ENCODE results near the gene PKP1.

Gene PKP1

GRCh38 chr1:201318504-201319340, 35.4 kb downstream of the PKP1 start:
- no peak for DNase-seq
- no peaks in the 10 kb centered on the region for H3K9me3 Mint-ChIP-seq
- no peak overlapping the region for H3K4me3 Mint-ChIP-seq
- H3K4me1 Mint-ChIP-seq (ENCODE audit: low read depth) = no peaks in the 10 kb centered on the region
- H3K27ac Mint-ChIP-seq = no peak overlapping the region
- peaks cover 4% of the 10 kb centered on the region for H3K27me3 Mint-ChIP-seq
- no peaks in the 10 kb centered on the region for H3K36me3 Mint-ChIP-seq (ENCODE audit: low read depth)

- no peaks in the 10 kb centered on the region for H3K4me1 Mint-ChIP-seq (ENCODE audit: low read depth)
- peaks cover 4% of the 10 kb centered on the region for H3K27me3 Mint-ChIP-seq
- no peak overlapping the region for H3K4me3 Mint-ChIP-seq
- H3K27ac Mint-ChIP-seq = no peak overlapping the region
- H3K9me3 Mint-ChIP-seq = no peaks in the 10 kb centered on the region
- no peak for DNase-seq
- H3K36me3 Mint-ChIP-seq (ENCODE audit: low read depth) = no peaks in the 10 kb centered on the region
Measured at GRCh38 chr1:201319631-201320030, 36.3 kb downstream of the PKP1 start.

GRCh38 chr1:201320168-201320788, 37.0 kb downstream of the PKP1 start:
- no peaks in the 10 kb centered on the region for H3K36me3 Mint-ChIP-seq (ENCODE audit: low read depth)
- no peaks in the 10 kb centered on the region for H3K4me1 Mint-ChIP-seq (ENCODE audit: low read depth)
- H3K9me3 Mint-ChIP-seq = no peaks in the 10 kb centered on the region
- H3K4me3 Mint-ChIP-seq = no peak overlapping the region
- no peak overlapping the region for H3K27ac Mint-ChIP-seq
- DNase-seq = no peak
- peaks cover 4% of the 10 kb centered on the region for H3K27me3 Mint-ChIP-seq

- no peaks in the 10 kb centered on the region for H3K27me3 Mint-ChIP-seq
- H3K4me1 Mint-ChIP-seq (ENCODE audit: low read depth) = no peaks in the 10 kb centered on the region
- H3K36me3 Mint-ChIP-seq (ENCODE audit: low read depth) = no peaks in the 10 kb centered on the region
- no peak for DNase-seq
- H3K4me3 Mint-ChIP-seq = no peak overlapping the region
- H3K9me3 Mint-ChIP-seq = no peaks in the 10 kb centered on the region
- no peak overlapping the region for H3K27ac Mint-ChIP-seq
Measured at GRCh38 chr1:201321826-201322390, 38.6 kb downstream of the PKP1 start.

- H3K9me3 Mint-ChIP-seq = no peaks in the 10 kb centered on the region
- H3K4me3 Mint-ChIP-seq = no peak overlapping the region
- H3K4me1 Mint-ChIP-seq (ENCODE audit: low read depth) = no peaks in the 10 kb centered on the region
- H3K27ac Mint-ChIP-seq = no peak overlapping the region
- no peak for DNase-seq
- H3K27me3 Mint-ChIP-seq = no peaks in the 10 kb centered on the region
- H3K36me3 Mint-ChIP-seq (ENCODE audit: low read depth) = no peaks in the 10 kb centered on the region
Measured at GRCh38 chr1:201322653-201323510, 39.6 kb downstream of the PKP1 start.

- Mint-ChIP-seq H3K4me1 (ENCODE audit: low read depth) (no peaks in the 10 kb centered on the region), H3K9me3 (no peaks in the 10 kb centered on the region), H3K27ac (no peak overlapping the region), H3K4me3 (no peak overlapping the region), H3K36me3 (ENCODE audit: low read depth) (no peaks in the 10 kb centered on the region), H3K27me3 (no peaks in the 10 kb centered on the region)
- DNase-seq = no peak
Measured at GRCh38 chr1:201324306-201324705, 41.0 kb downstream of the PKP1 start.

- Mint-ChIP-seq H3K4me3 (no peak overlapping the region), H3K27ac (no peak overlapping the region), H3K9me3 (no peaks in the 10 kb centered on the region)
Measured at GRCh38 chr1:201324821-201325677, 41.7 kb downstream of the PKP1 start.

GRCh38 chr1:201325678-201326060, 42.4 kb downstream of the PKP1 start:
- H3K36me3 Mint-ChIP-seq (ENCODE audit: low read depth) = no peaks in the 10 kb centered on the region
- no peaks in the 10 kb centered on the region for H3K4me1 Mint-ChIP-seq (ENCODE audit: low read depth)
- no peaks in the 10 kb centered on the region for H3K27me3 Mint-ChIP-seq
- no peak overlapping the region for H3K4me3 Mint-ChIP-seq
- no peak overlapping the region for H3K27ac Mint-ChIP-seq
- H3K9me3 Mint-ChIP-seq = no peaks in the 10 kb centered on the region
- no peak for DNase-seq

More at GRCh38 chr1:201324821-201325677, 41.7 kb downstream of the PKP1 start:
- no peaks in the 10 kb centered on the region for H3K27me3 Mint-ChIP-seq
- H3K36me3 Mint-ChIP-seq (ENCODE audit: low read depth) = no peaks in the 10 kb centered on the region
- no peaks in the 10 kb centered on the region for H3K4me1 Mint-ChIP-seq (ENCODE audit: low read depth)
- DNase-seq = no peak

- Mint-ChIP-seq H3K36me3 (ENCODE audit: low read depth) (no peaks in the 10 kb centered on the region), H3K27me3 (no peaks in the 10 kb centered on the region), H3K27ac (no peak overlapping the region), H3K4me1 (ENCODE audit: low read depth) (no peaks in the 10 kb centered on the region), H3K4me3 (no peak overlapping the region), H3K9me3 (no peaks in the 10 kb centered on the region)
- no peak for DNase-seq
Measured at GRCh38 chr1:201326710-201327109, 43.4 kb downstream of the PKP1 start.

GRCh38 chr1:201327687-201328240, 44.5 kb downstream of the PKP1 start:
- no peak overlapping the region for H3K4me3 Mint-ChIP-seq
- no peaks in the 10 kb centered on the region for H3K27me3 Mint-ChIP-seq
- H3K27ac Mint-ChIP-seq = no peak overlapping the region
- no peaks in the 10 kb centered on the region for H3K4me1 Mint-ChIP-seq (ENCODE audit: low read depth)
- DNase-seq = no peak
- H3K9me3 Mint-ChIP-seq = no peaks in the 10 kb centered on the region
- H3K36me3 Mint-ChIP-seq (ENCODE audit: low read depth) = no peaks in the 10 kb centered on the region

GRCh38 chr1:201328576-201328975, 45.3 kb downstream of the PKP1 start:
- no peaks in the 10 kb centered on the region for H3K4me1 Mint-ChIP-seq (ENCODE audit: low read depth)
- H3K9me3 Mint-ChIP-seq = no peaks in the 10 kb centered on the region
- H3K27me3 Mint-ChIP-seq = no peaks in the 10 kb centered on the region
- no peak for DNase-seq
- no peaks in the 10 kb centered on the region for H3K36me3 Mint-ChIP-seq (ENCODE audit: low read depth)
- no peak overlapping the region for H3K4me3 Mint-ChIP-seq
- no peak overlapping the region for H3K27ac Mint-ChIP-seq

GRCh38 chr1:201329286-201329685, 46.0 kb downstream of the PKP1 start:
- Mint-ChIP-seq H3K9me3 (no peaks in the 10 kb centered on the region), H3K27ac (no peak overlapping the region), H3K27me3 (no peaks in the 10 kb centered on the region), H3K4me1 (ENCODE audit: low read depth) (no peaks in the 10 kb centered on the region), H3K36me3 (ENCODE audit: low read depth) (no peaks in the 10 kb centered on the region), H3K4me3 (no peak overlapping the region)
- no peak for DNase-seq

GRCh38 chr1:201329801-201330200, 46.5 kb downstream of the PKP1 start:
- Mint-ChIP-seq H3K4me1 (ENCODE audit: low read depth) (no peaks in the 10 kb centered on the region), H3K4me3 (no peak overlapping the region), H3K27ac (no peak overlapping the region), H3K36me3 (ENCODE audit: low read depth) (no peaks in the 10 kb centered on the region), H3K27me3 (no peaks in the 10 kb centered on the region), H3K9me3 (no peaks in the 10 kb centered on the region)
- no peak for DNase-seq

All from activated T-cell treated with anti-CD3 and anti-CD28 coated beads, Interleukin-2, amount 50 U/mL, for 24 hours (primary cell).